K562 (cell line): ENCODE data around the gene SNX27. TPM values are rescaled to one million over a fixed set of nuclear protein-coding genes. Genes with fewer than 3 reads are reported as not detected.

ENCODE experiments used
- ARNT ChIP-seq, 2 experiments: fragments of 450-650 bp; IDR thresholded peaks; 2 replicates each; pipeline ENCODE4 v1.6.1; 2016; ENCODE audit warnings: mild to moderate bottlenecking in 1 of 2
- ATF7 ChIP-seq: fragments of 450-650 bp; IDR thresholded peaks from 2 replicates; pipeline ENCODE4 v1.7.1; 2014; ENCODE audit warnings: mild to moderate bottlenecking, moderate library complexity
- CXXC5 ChIP-seq: fragments of 250-450 bp; sonication (Bioruptor Pico); IDR thresholded peaks from 2 replicates; pipeline ENCODE4 v1.8.0; 2022; ENCODE audit warnings: inconsistent platforms, mild to moderate bottlenecking, moderate library complexity
- ESRRA ChIP-seq: fragments of 450-650 bp; IDR thresholded peaks from 2 replicates; pipeline ENCODE4 v1.6.1; 2014; ENCODE audit warnings: low read depth, mild to moderate bottlenecking, moderate library complexity, borderline replicate concordance
- EWSR1 ChIP-seq: fragments of 450-650 bp; IDR thresholded peaks from 2 replicates; pipeline ENCODE4 v1.6.1; 2018; ENCODE audit warnings: borderline replicate concordance, mild to moderate bottlenecking, low read depth, moderate library complexity; ENCODE audit not compliant: partially characterized antibody
- HDAC8 ChIP-seq: fragments of 450-650 bp; IDR thresholded peaks from 2 replicates; pipeline ENCODE4 v1.6.1; 2016; ENCODE audit warnings: mild to moderate bottlenecking, missing genetic modification characterization, moderate library complexity, missing compliant biosample characterization
- MEIS2 ChIP-seq: fragments of 450-650 bp; IDR thresholded peaks from 2 replicates; pipeline ENCODE4 v1.6.1; 2014; ENCODE audit warnings: mild to moderate bottlenecking; ENCODE audit not compliant: partially characterized antibody
- PHB ChIP-seq: fragments of 250-450 bp; sonication (Bioruptor Pico); IDR thresholded peaks from 2 replicates; pipeline ENCODE4 v1.5.0; 2021
- POLR2AphosphoS5 ChIP-seq: IDR thresholded peaks from 2 replicates; pipeline ENCODE4 v1.6.1; 2011; ENCODE audit warnings: mild to moderate bottlenecking, low read depth, low read length, moderate library complexity; ENCODE audit not compliant: control insufficient read depth, insufficient read depth
- SP1 ChIP-seq: sonication (generic); formaldehyde crosslinking; IDR thresholded peaks from 2 replicates; pipeline ENCODE4 v1.8.1; 2022; ENCODE audit warnings: mild to moderate bottlenecking, missing genetic modification reagents
- SREBF2 ChIP-seq: sonication (generic); formaldehyde crosslinking; IDR thresholded peaks from 2 replicates; pipeline ENCODE4 v1.4.0; 2020; ENCODE audit warnings: mild to moderate bottlenecking, missing genetic modification reagents
- TCF7 ChIP-seq: sonication (generic); IDR thresholded peaks from 2 replicates; pipeline ENCODE4 v1.6.1; 2016; ENCODE audit warnings: antibody characterized with exemption, borderline replicate concordance
- TRIM24 ChIP-seq, 2 experiments: fragments of 450-650 bp; IDR thresholded peaks; 2 replicates each; pipeline ENCODE4 v1.6.1; 2016
- XRCC4 ChIP-seq: IDR thresholded peaks from one replicate; pipeline ENCODE4 v1.6.1; 2011; ENCODE audit not compliant: insufficient read depth, insufficient read length; ENCODE audit errors: extremely low read depth
- ZNF134 ChIP-seq: fragments of 250-450 bp; sonication (Bioruptor Pico); conservative IDR thresholded peaks from 2 replicates; pipeline ENCODE4 v1.4.0; 2020
- ZNF551 ChIP-seq: fragments of 250-450 bp; sonication (Bioruptor Pico); IDR thresholded peaks from 2 replicates; pipeline ENCODE4 v1.5.0; 2021; ENCODE audit warnings: mild to moderate bottlenecking, moderate library complexity
- polyA plus RNA-seq, 8 experiments: library from polyadenylated mRNA; depleted of rRNA in 4 of 8; stranded (reverse) in 5 of 8; unstranded in 3 of 8; fragments of >200 nt; fragmentation: Nextera tagmentation in 2 of 8; fragmentation: Illumina TruSeq in 1 of 8; extraction: Ambion mirVana in 2 of 8; extraction: Trizol in 1 of 8; gene quantifications; 2 replicates each; pipeline versions ENCODE4 v1.2.1 to v1.2.3, GENCODE V29; 2011 to 2014; ENCODE audit warnings: inconsistent platforms in 1 of 8, missing spikeins in 1 of 8
- total RNA-seq, 7 experiments: library from RNA; depleted of rRNA in 6 of 7; stranded (reverse); fragments of >200 nt in 6 of 7; fragmentation: Illumina TruSeq in 2 of 7; extraction: Trizol in 2 of 7; gene quantifications; 2 replicates each; pipeline versions ENCODE4 v1.2.1 to v1.2.3, GENCODE V29; 2011 to 2021; ENCODE audit warnings: low replicate concordance in 1 of 7
- TF ChIP-seq, protein P1 (sequence below), 2 experiments: fragments of 450-650 bp; IDR thresholded peaks; 2 replicates each; pipeline ENCODE4 v1.6.1; 2016
- TF ChIP-seq, protein P2 (sequence below): fragments of 450-650 bp; formaldehyde crosslinking; IDR thresholded peaks from 2 replicates; pipeline ENCODE4 v1.4.0; 2022; ENCODE audit warnings: missing genetic modification characterization
- TF ChIP-seq, protein P3 (sequence below): fragments of 200-800 bp; sonication (Bioruptor generic); IDR thresholded peaks from 2 replicates; pipeline ENCODE4 v1.6.1; 2016; ENCODE audit warnings: missing genetic modification characterization, missing compliant biosample characterization

The SNX27 gene
- total and polyA plus RNA-seq, 9 of the 15 experiments (the other 6 are each of a cell fraction or from before 2014, with no cell fraction given) = 4.5 to 18.7 (median 10.1) TPM

DNA sequence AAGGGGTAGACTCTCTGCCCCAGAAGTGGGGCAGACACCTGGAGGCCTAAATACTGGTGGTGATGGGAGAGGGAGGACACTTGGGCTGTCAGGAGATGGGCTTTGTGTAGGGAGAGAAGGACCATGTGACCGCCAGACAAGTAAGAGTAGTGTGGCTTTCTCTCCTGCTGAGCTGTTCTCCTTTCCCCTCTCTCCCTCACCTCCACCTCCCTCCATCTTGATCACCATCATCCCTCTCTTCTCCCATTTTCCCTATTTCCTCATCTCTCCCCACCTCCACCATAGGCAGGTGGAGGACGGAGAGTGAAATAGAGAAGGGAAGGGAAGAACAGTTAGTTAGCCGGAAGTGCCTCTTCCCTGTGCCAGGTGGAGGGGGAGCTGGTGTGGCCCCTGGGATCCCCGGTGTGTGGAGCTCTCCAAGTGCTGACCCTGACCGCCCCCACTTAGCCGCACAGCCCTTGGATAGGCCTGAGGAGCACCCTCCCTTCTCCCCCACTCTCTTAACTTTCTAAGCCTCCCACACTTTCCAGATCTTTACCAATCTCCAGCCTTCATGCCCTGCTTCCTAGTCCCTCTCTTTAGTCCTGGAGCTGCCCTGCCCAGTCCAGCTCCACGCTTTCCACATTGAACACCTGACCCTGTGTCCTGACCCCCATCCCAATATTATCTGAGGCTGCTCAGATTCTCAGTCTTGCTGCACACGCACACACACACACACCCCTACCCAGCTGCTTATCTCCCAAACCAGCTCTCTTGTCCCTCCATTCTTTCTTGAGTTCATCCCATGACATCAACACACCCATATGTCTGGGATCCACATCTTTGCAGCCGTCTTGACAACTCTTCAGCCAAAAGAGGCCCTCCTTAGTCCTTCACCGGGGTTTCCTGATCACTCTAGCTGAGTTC, 103.2 kb downstream of the SNX27 start (continued):
- TF ChIP-seq, protein P1, sequence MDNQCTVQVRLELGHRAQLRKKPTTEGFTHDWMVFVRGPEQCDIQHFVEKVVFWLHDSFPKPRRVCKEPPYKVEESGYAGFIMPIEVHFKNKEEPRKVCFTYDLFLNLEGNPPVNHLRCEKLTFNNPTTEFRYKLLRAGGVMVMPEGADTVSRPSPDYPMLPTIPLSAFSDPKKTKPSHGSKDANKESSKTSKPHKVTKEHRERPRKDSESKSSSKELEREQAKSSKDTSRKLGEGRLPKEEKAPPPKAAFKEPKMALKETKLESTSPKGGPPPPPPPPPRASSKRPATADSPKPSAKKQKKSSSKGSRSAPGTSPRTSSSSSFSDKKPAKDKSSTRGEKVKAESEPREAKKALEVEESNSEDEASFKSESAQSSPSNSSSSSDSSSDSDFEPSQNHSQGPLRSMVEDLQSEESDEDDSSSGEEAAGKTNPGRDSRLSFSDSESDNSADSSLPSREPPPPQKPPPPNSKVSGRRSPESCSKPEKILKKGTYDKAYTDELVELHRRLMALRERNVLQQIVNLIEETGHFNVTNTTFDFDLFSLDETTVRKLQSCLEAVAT (IDR thresholded peaks at IDR 0.05) = peak in 1 of 2 experiments; percentile 55; a peak in 2 of 4 replicates
- TF ChIP-seq CXXC5 (peak; percentile 73), TRIM24 (IDR thresholded peaks at IDR 0.05) (peak; percentile 95), EWSR1 (no peak), ATF7 (peak; percentile 39; the same call in 1 of the 2 replicates), ZNF551 (no peak), HDAC8 (tag) (no peak), POLR2AphosphoS5 (peak; percentile 84), ARNT (IDR thresholded peaks at IDR 0.05) (0 out of 4 replicates have a peak, but pooled peaks have one; percentile 30 to 63), TCF7 (no peak), PHB (CRISPR knock-in tag) (no peak), SP1 (CRISPR knock-in tag) (no peak), MEIS2 (peak; percentile 53), XRCC4 (no peak), ZNF134 (CRISPR knock-in tag) (no peak), ESRRA (no peak), SREBF2 (CRISPR knock-in tag) (no peak)
- TF ChIP-seq, protein P2, sequence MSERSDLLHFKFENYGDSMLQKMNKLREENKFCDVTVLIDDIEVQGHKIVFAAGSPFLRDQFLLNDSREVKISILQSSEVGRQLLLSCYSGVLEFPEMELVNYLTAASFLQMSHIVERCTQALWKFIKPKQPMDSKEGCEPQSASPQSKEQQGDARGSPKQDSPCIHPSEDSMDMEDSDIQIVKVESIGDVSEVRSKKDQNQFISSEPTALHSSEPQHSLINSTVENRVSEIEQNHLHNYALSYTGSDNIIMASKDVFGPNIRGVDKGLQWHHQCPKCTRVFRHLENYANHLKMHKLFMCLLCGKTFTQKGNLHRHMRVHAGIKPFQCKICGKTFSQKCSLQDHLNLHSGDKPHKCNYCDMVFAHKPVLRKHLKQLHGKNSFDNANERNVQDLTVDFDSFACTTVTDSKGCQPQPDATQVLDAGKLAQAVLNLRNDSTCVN = no peak
- TF ChIP-seq, protein P3, sequence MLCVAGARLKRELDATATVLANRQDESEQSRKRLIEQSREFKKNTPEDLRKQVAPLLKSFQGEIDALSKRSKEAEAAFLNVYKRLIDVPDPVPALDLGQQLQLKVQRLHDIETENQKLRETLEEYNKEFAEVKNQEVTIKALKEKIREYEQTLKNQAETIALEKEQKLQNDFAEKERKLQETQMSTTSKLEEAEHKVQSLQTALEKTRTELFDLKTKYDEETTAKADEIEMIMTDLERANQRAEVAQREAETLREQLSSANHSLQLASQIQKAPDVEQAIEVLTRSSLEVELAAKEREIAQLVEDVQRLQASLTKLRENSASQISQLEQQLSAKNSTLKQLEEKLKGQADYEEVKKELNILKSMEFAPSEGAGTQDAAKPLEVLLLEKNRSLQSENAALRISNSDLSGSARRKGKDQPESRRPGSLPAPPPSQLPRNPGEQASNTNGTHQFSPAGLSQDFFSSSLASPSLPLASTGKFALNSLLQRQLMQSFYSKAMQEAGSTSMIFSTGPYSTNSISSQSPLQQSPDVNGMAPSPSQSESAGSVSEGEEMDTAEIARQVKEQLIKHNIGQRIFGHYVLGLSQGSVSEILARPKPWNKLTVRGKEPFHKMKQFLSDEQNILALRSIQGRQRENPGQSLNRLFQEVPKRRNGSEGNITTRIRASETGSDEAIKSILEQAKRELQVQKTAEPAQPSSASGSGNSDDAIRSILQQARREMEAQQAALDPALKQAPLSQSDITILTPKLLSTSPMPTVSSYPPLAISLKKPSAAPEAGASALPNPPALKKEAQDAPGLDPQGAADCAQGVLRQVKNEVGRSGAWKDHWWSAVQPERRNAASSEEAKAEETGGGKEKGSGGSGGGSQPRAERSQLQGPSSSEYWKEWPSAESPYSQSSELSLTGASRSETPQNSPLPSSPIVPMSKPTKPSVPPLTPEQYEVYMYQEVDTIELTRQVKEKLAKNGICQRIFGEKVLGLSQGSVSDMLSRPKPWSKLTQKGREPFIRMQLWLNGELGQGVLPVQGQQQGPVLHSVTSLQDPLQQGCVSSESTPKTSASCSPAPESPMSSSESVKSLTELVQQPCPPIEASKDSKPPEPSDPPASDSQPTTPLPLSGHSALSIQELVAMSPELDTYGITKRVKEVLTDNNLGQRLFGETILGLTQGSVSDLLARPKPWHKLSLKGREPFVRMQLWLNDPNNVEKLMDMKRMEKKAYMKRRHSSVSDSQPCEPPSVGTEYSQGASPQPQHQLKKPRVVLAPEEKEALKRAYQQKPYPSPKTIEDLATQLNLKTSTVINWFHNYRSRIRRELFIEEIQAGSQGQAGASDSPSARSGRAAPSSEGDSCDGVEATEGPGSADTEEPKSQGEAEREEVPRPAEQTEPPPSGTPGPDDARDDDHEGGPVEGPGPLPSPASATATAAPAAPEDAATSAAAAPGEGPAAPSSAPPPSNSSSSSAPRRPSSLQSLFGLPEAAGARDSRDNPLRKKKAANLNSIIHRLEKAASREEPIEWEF (CRISPR knock-in tag) = no peak; the same call in 1 of the 2 replicates
